ENCODE results near the gene PEX19. TPM values are rescaled to one million over a fixed set of nuclear protein-coding genes. Genes with fewer than 3 reads are reported as not detected.

The PEX19 gene
- total RNA-seq, 4 donors from 2014 or later = 61.9 to 151 (median 82.4) TPM

GRCh38 chr1:160243767-160244166 is 41.2 kb downstream of the PEX19 start:
- TF ChIP-seq CTCF (IDR thresholded peaks at IDR 0.05 in 4 of 5, conservative IDR thresholded peaks at IDR 0.05 in 1 of 5) (no peak), POLR2A (IDR thresholded peaks at IDR 0.05) (no peak)
- Histone ChIP-seq H3K27me3 (no peaks in the 10 kb centered on the region), H3K4me3 (peak overlapping the region in 1 of 4 donors; percentile 11), H3K36me3 (peaks cover 0 to 27% of the 10 kb centered on the region in 2 donors), H3K4me1 (peaks cover 71 to 72% of the 10 kb centered on the region in 2 donors), H3K9me3 (no peaks in the 10 kb centered on the region), H3K27ac (peak overlapping the region; percentile 74 to 86 (median 84))
- peak; percentile 42 to 69 for ATAC-seq
- intact Hi-C loops (cut with DNase I; ENCODE audit: low total_unique reads) (no loop called here), in situ Hi-C loops (cut with MboI; ENCODE audit: low sequenced_read_pairs in 4 of 4) (no loop called here)
- DNase-seq = no peak

GRCh38 chr1:160239582-160240299 is 45.2 kb downstream of the PEX19 start:
- no peak overlapping the region for H3K4me3 ChIP-seq
- H3K4me1 ChIP-seq = peaks cover 46 to 49% of the 10 kb centered on the region in 2 donors
- peak overlapping the region; percentile 74 to 86 (median 78) for H3K27ac ChIP-seq
- no peaks in the 10 kb centered on the region for H3K27me3 ChIP-seq
- intact Hi-C loops (cut with DNase I; ENCODE audit: low total_unique reads) = no loop called here
- H3K9me3 ChIP-seq = no peaks in the 10 kb centered on the region
- H3K36me3 ChIP-seq = peaks cover 0 to 66% of the 10 kb centered on the region in 2 donors
- in situ Hi-C loops (cut with MboI; ENCODE audit: low sequenced_read_pairs in 4 of 4) = no loop called here
- DNase-seq (no peak), ATAC-seq (no peak)
- TF ChIP-seq POLR2A (IDR thresholded peaks at IDR 0.05) (no peak), CTCF (IDR thresholded peaks at IDR 0.05 in 4 of 5, conservative IDR thresholded peaks at IDR 0.05 in 1 of 5) (no peak)

DNA sequence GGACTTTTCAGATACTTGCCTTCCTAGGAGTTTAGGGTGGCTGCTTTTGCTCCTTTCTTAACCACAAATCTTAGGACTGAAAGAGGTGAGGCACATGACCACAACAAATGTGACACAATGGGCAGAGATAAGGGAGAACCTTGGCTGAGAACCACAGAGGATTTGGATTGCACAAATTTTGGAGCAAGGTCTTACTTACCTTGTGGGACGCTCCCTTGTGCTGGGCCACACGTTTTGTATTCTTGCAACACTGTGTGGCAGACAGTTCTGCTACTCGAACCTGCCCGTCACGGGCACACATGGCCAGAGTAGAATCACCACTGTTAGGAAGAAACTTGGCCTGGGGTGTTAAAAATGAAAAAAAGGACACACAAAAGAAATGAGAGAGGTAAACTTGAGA is 46.5 kb downstream of the PEX19 start:
- no peak overlapping the region for H3K4me3 ChIP-seq
- peak; percentile 86 to 98 for ATAC-seq
- intact Hi-C loops (cut with DNase I; ENCODE audit: low total_unique reads) = no loop called here
- in situ Hi-C loops (cut with MboI; ENCODE audit: low sequenced_read_pairs in 4 of 4) = no loop called here
- H3K4me1 ChIP-seq = peaks cover 32 to 35% of the 10 kb centered on the region in 2 donors
- peak overlapping the region; percentile 74 to 81 (median 78) for H3K27ac ChIP-seq
- TF ChIP-seq CTCF (IDR thresholded peaks at IDR 0.05 in 4 of 5, conservative IDR thresholded peaks at IDR 0.05 in 1 of 5) (no peak), POLR2A (IDR thresholded peaks at IDR 0.05) (no peak)
- peak; percentile 67 to 84 for DNase-seq
- no peaks in the 10 kb centered on the region for H3K27me3 ChIP-seq
- H3K36me3 ChIP-seq = peaks cover 0 to 75% of the 10 kb centered on the region in 2 donors
- no peaks in the 10 kb centered on the region for H3K9me3 ChIP-seq

- peak overlapping the region; percentile 74 to 81 (median 78) for H3K27ac ChIP-seq
- DNase-seq (no peak), ATAC-seq (no peak)
- TF ChIP-seq CTCF (IDR thresholded peaks at IDR 0.05 in 4 of 5, conservative IDR thresholded peaks at IDR 0.05 in 1 of 5) (no peak), POLR2A (IDR thresholded peaks at IDR 0.05) (no peak)
- H3K27me3 ChIP-seq = no peaks in the 10 kb centered on the region
- intact Hi-C loops (cut with DNase I; ENCODE audit: low total_unique reads) (no loop called here), in situ Hi-C loops (cut with MboI; ENCODE audit: low sequenced_read_pairs in 4 of 4) (no loop called here)
- peaks cover 24 to 27% of the 10 kb centered on the region in 2 donors for H3K4me1 ChIP-seq
- H3K36me3 ChIP-seq = peaks cover 0 to 81% of the 10 kb centered on the region in 2 donors
- no peaks in the 10 kb centered on the region for H3K9me3 ChIP-seq
- no peak overlapping the region for H3K4me3 ChIP-seq
These were observed 47.4 kb downstream of the PEX19 start for GRCh38 chr1:160237558-160237957.
